Colonic mucosa (tissue), 4 donors: ENCODE measurements around the gene SQOR. TPM values are rescaled to one million over a fixed set of nuclear protein-coding genes. Genes with fewer than 3 reads are reported as not detected.
A peak's percentile ranks its signal among the peaks of the same experiment; 100 is the strongest.

Experiments used
- DNase-seq: peaks from one replicate; pipeline ENCODE4 v3.0.0-alpha.2; 2020
- H3K27ac ChIP-seq: fragments of 200-600 bp; one replicate; pipeline ENCODE4 v1.8.0; 2021
- H3K27me3 ChIP-seq: fragments of 200-600 bp; one replicate; pipeline ENCODE4 v1.8.0; 2021
- H3K36me3 ChIP-seq: fragments of 200-600 bp; one replicate; pipeline ENCODE4 v1.8.0; 2021
- H3K4me1 ChIP-seq: fragments of 200-600 bp; one replicate; pipeline ENCODE4 v1.8.0; 2021; ENCODE audit warnings: mild to moderate bottlenecking
- H3K4me3 ChIP-seq: fragments of 200-600 bp; one replicate; pipeline ENCODE4 v1.8.0; 2021
- H3K9ac ChIP-seq, 2 donors: one replicate each; pipeline ENCODE4 v1.7.0; 2013; ENCODE audit warnings: control low read depth in 2 of 2, low read depth in 2 of 2, low read length in 2 of 2
- H3K9me3 ChIP-seq: fragments of 200-600 bp; one replicate; pipeline ENCODE4 v1.8.0; 2021
- CTCF ChIP-seq: fragments of 200-600 bp; IDR thresholded peaks from one replicate; pipeline ENCODE4 v1.8.0; 2022; ENCODE audit warnings: antibody characterized with exemption, mild to moderate bottlenecking
- intact Hi-C: fragments of 100-400 bp; cut with DNase I; formaldehyde crosslinking; loops from one replicate; pipeline ENCODE4 v1.14.1; 2022
- total RNA-seq, 2 donors: library from RNA; stranded (reverse); fragmentation: NEBNext Ultra II Directional in 1 of 2; extraction: Animal tissue kit (Norgen Biotek cat#: 25700) in 1 of 2; gene quantifications; one replicate each; pipeline ENCODE4 v1.2.1, GENCODE V29; 2021
- donor health status: healthy.
- donor health status: DM: no; HTN: no; CAD: no.
- donor health status: DM: no; HTN: no; CAD: no.

SQOR gene
- total RNA-seq, 2 donors from 2014 or later = 308 to 500 TPM

GRCh38 chr15:45587863-45588170 is 47.0 kb upstream of the SQOR start:
- intact Hi-C loops = loop anchor here (10.0 kb wide), 1 partner anchor 63 kb away; the partner anchor contains the start of gene SLC30A4
- no peaks in the 10 kb centered on the region for H3K36me3 ChIP-seq
- H3K4me1 ChIP-seq = peaks cover 16% of the 10 kb centered on the region

GRCh38 chr15:45588219-45588875 is 46.5 kb upstream of the SQOR start:
- no peaks in the 10 kb centered on the region for H3K27me3 ChIP-seq
- DNase-seq = no peak
- TF ChIP-seq CTCF = no peak

More at GRCh38 chr15:45587863-45588170, 47.0 kb upstream of the SQOR start:
- Histone ChIP-seq H3K9me3 (no peaks in the 10 kb centered on the region), H3K27me3 (no peaks in the 10 kb centered on the region), H3K27ac (peak overlapping the region; percentile 100), H3K4me3 (peak overlapping the region; percentile 87), H3K9ac (peak overlapping the region; percentile 89 to 97)
- DNase-seq = no peak
- no peak for TF ChIP-seq CTCF

GRCh38 chr15:45589256-45589655 is 45.6 kb upstream of the SQOR start:
- Histone ChIP-seq H3K27ac (no peak overlapping the region), H3K4me1 (peaks cover 16% of the 10 kb centered on the region), H3K9me3 (no peaks in the 10 kb centered on the region), H3K9ac (no peak overlapping the region), H3K36me3 (no peaks in the 10 kb centered on the region), H3K4me3 (no peak overlapping the region), H3K27me3 (no peaks in the 10 kb centered on the region)
- intact Hi-C loops = loop anchor here (10.0 kb wide), 1 partner anchor 64 kb away; the partner anchor contains the start of gene SLC30A4
- no peak for TF ChIP-seq CTCF
- DNase-seq = no peak

More at GRCh38 chr15:45588219-45588875, 46.5 kb upstream of the SQOR start:
- Histone ChIP-seq H3K9ac (peak overlapping the region; percentile 89 to 97), H3K36me3 (no peaks in the 10 kb centered on the region), H3K9me3 (no peaks in the 10 kb centered on the region), H3K4me3 (peak overlapping the region; percentile 87), H3K27ac (peak overlapping the region; percentile 100), H3K4me1 (peaks cover 16% of the 10 kb centered on the region)
- intact Hi-C loops = loop anchor here (10.0 kb wide), 1 partner anchor 64 kb away; the partner anchor contains the start of gene SLC30A4

DNA sequence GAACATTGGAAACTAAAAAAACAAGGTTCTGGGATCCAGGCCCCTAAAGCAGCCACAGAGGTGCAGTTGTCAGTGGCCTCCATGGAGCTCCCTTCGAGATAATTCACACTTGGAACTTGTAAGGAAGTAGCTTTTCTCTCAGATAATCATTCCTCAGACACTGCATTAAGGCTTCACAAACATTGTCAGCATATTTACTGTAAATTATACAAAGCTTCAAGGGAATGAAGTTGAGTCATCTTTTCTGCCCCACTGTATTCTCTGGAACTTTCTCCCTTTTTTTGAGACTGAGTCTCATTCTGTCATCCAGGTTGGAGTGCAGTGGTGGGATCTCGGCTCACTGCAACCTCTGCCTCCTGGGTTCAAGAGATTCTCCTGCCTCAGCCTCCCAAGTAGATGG is 40.5 kb upstream of the SQOR start:
- Histone ChIP-seq H3K27me3 (no peaks in the 10 kb centered on the region), H3K9me3 (no peaks in the 10 kb centered on the region)

GRCh38 chr15:45594835-45595530 is 39.8 kb upstream of the SQOR start:
- intact Hi-C loops = no loop called here
- DNase-seq = no peak
- Histone ChIP-seq H3K27me3 (no peaks in the 10 kb centered on the region), H3K9ac (no peak overlapping the region), H3K36me3 (no peaks in the 10 kb centered on the region), H3K4me1 (no peaks in the 10 kb centered on the region), H3K4me3 (no peak overlapping the region), H3K9me3 (no peaks in the 10 kb centered on the region), H3K27ac (no peak overlapping the region)
- TF ChIP-seq CTCF = no peak

More for the DNA sequence above, 40.5 kb upstream of the SQOR start:
- no peak for TF ChIP-seq CTCF
- Histone ChIP-seq H3K27ac (no peak overlapping the region), H3K9ac (no peak overlapping the region), H3K36me3 (no peaks in the 10 kb centered on the region), H3K4me1 (no peaks in the 10 kb centered on the region), H3K4me3 (no peak overlapping the region)
- DNase-seq = no peak
- intact Hi-C loops = no loop called here
